Measurements from ENCODE around the gene PRPSAP1.
"Not testable (repeated sequence)": the region's sequence is repeated elsewhere in the genome, so short reads cannot be mapped to it uniquely, and the experiment has no call there.

Gene PRPSAP1

DNA sequence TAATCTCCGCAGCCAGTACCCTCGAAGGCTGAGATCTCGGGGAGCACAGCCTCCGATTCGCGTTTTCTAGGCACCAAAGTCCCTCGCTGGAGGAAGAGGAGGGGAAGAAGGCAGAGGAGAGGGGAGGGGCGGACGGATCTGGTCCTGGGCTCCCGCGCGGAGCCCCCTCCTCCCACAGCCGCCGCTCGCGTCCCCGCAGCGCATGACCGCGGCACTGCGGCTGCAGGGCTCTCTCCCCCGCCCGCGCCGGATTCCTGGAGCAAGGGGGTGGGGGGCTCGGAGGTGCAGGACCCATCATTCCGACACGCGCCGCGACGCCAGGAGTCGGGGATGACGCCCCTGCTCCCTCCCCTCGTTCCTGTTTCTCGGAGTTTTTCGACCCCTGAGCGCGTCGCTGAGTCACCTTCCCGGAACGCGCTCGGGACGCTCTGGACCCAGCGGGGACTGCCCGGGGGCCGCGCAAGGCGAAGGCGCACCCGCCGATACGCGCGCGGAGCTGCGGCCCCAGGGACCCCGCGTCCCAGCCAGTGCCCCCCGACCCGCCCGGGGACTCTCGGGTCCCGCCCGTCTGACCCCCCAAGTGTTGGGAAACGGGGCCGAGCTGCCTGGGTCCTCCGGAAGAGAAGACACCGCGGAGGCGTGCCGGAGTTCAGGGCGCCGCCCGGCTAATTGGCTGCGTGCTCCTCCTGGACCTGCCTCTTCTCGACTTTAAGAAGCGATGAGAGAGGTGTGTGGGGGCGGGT, 29.3 kb upstream of the PRPSAP1 start:
- no peak for DNase-seq

DNA sequence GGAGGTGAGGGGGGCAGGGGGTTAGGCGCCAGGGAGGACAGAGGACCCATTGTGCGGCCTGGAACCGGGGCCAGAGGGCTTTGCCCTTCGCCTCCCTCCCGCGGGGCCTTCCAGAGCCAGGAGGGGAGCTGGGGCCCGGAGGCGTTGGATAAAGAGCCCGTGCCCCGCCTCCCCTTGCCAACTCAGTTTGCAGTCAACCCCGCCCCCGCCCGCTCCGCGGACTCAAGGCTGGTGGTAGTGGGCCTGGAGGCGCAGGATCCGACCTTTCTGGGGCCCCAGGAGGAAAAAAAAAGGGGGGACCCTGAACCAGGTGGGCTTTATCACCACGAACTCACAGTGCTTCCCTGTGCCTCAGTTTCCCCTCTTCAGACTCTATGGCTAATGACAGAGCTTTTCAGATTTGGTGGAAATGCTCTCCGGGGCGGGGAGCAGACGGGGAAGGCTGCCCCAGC, 28.7 kb upstream of the PRPSAP1 start:
- no peak for DNase-seq

DNA sequence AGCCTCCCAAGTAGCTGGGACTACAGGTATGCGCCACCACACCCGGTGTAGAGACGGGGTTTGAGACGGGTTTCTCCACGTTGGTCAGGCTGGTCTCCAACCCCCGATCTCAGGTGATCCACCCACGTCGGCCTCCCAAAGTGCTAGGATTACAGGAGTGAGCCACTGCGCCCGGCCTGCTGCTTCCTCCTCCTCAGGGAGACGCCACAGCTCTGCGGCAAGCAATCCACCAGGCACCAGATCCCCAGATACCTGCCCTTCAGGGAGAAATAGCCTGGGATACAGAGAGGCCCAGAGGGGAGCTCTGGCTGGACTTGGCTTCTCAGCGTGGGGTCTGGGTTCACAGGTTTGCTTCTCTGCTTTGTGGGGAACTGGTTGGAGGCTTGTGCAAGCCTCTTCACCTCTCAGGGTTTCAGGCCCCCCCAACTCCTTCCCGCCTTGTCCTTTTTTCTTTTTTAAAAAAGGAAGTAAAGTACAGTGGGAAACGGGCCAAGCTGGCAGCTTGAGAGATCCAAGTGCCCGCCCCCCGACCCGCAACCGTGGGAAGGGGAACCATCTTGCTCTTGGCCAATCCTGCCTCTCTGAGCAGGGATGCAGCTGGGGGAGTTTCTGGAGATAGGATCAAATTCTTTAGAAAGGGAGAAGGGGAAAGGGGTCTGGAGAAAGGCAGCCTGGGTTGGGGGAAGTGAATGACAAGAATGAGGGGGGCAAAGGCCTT, 28.1 kb upstream of the PRPSAP1 start:
- no peak for DNase-seq

DNA sequence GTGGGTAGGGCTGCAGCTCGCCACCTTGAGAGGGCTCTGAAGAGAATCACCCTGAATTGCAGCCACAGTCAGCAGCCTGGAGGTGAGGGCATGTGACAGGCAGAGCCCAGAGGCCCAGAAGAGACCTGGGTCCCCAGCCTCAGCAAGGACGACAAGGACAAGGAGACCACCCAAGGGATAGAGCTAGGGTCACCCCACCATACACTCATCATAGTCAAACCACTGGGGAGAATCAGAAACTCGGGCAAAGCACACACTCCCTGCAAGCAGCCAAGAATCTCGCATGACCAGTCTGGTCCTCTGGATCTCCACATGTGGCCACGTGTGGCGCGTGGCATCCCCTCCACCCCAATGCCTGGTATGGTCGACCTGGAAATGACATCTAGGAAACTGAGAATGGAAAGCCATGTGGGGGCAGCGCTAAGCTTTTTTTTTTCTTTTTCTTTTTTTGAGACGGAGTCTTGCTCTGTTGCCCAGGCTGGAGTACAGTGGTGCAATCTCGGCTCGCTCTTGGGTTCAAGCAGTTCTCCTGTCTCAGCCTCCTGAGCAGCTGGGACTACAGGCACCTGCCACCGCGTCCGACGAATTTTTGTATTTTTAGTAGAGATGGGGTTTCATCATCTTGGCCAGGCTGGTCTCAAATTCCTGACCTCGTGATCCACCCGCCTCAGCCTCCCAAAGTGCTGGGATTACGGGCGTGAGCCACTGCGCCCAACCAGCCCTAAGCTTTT, 26.1 kb upstream of the PRPSAP1 start:
- DNase-seq = no peak

DNA sequence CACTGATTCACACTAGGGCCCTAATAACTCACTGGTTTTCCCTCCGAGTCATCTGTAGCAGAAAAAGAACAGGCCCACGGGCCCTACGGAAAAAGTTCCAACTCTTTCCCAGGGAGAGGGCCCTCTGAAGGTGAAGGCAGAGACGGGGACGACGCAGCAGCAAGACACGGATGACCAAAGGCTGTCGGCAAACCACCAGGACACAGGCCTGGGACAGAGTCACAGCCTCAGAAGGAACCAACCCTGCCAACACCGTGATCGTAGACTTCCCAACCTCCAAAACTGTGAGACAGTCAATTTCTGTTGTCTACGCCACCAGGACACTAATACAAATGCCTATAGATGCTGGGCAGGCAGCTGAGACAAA, 25.5 kb upstream of the PRPSAP1 start:
- DNase-seq = no peak

DNA sequence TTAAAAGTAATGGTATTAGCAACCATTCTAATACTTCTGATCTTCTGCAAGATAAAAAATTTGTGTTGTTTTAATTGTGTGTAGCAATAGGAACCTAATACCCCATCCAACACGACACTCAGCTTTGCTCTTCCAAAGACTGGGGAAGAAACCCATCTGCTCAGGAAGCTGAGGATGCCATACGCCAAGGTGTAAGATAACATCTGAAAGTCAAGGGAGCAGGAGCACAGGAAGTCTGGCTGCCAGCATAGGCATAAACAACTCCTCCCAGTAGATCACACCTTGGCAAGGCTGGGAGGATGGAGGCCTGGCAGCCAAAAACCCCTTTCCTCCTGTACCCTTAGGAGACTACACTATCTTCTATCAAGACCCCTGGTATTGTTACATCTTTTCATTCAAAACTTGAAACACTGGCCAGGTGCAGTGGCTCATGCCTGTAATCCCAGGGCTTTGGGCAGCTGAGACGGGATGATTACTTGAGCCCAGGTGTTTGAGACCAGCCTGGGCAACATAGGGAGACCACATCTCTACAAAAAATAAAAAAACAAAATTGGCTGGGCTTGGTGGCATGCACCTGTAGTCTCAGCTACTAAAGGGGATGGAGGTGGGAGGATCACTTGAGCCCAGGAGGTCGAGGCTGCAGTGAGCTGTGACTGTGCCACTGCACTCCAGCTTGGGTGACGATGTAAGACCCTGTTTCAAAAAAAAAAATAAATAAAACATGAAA, 25.0 kb upstream of the PRPSAP1 start:
- no peak for DNase-seq

DNA sequence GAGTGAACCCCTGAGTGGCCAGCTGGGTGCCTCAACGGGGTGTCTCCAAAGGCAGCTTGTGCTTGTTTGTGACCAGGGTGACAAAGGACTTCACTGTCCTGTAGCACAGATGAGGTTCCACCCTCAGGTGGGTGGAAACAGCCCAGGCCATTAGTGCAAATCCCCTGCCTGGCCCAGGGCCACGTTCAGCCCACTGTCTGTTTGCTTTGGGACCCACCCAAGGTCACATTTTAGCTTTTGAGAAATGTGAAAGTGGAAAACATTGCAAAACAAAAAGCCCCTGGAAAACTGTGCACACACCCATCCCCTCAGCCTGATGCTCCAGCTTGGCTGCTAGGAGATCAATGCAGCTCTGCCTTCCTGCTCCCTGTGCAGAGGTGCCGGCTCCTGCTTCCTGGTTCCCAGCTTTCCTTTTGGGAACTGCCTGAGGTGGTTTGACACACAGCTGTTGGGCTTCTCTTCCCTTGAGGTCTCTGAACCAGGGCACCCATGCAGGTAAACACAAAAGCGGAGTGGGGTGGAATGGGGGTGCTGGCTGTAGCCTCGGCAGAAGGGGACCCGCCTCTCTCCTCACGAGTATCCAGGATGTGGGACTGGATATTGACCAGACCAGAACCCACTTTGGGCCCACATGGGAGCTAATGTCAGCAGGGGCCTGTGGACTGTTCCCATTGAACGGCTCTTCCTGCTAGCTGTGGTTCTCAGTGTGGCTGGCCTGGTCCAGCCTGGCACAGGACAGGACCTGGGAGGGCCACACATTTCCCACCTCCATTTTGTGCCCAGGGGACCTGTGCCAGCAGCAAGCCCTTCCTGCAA, 22.8 kb upstream of the PRPSAP1 start:
- DNase-seq = no peak

DNA sequence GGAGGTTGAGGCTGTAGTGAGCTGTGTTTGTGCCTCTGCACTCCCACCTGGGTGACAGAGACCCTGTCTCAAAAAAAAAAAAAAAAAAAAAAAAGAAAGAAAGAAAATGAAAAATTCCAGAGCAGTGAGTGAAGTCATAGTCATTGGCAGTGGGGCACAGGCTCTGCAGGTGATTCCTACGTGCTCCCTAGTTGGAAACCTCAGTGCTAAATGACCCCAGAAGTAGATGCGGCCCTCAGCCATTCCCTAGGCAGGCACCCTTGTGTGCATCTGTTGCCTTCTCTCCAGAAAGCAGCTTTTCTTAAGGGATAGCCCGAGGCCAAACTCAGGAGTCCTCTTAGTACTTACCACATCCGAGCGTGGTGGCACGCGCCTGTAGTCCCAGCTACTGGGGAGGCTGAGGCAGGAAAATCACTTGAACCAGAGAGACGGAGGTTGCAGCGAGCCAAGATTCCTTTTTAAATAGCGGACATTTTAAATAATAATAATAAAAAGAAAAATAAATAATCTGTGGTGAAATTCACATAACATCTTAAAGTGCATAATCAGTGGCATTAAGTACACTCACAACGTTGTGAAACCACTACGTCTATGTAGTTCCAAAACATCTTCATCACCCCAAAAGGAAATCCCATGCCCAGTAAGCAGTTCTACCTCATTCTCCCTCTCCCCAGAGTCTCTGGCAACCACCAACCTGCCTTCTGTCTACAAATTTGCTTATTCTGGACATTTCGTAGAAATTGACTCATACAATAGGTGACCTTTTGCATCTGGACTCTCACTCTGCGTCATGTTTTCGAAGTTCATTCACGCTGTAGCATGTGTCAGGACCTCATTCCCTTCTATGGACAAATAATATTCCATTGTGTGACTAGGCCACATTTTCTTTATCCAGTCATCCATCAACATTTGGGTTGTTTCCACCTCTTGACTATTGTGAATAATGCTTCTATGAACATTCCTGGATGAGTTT, 18.2 kb upstream of the PRPSAP1 start:
- DNase-seq = no peak

DNA sequence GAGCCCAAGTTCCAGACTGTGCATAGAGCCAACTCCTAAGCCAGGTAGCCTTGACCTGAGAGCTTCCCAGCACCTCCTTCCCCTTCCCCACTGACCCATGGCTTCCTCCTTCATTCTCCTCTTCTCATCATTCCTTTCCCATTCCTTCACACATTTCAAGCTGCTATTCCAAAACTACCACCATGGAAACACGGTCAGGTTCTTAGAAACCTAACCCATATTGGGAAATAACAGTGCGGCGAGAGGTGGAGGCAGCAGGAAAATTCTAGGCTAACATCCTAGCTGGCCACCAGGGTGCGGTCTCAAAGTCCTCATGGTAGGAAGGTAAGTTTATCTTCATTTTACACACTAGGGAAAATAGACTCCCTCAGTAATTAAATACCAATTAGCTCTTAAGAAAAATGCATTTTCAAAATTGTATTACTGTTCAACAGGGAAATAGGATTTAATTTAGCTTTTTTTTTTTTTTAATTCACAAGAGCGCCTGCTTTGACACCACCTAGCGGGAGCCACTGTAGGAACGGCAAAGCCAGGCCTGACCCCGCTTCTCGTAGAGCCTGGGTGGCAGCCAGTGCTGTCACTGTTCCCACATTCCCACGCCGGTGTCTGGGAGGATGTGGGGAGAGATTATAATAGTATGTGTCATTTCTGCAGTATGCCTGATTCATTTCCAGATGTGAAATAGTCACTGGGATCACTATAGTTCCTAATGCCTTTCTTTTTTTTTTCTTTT, 16.7 kb upstream of the PRPSAP1 start:
- DNase-seq = no peak

DNA sequence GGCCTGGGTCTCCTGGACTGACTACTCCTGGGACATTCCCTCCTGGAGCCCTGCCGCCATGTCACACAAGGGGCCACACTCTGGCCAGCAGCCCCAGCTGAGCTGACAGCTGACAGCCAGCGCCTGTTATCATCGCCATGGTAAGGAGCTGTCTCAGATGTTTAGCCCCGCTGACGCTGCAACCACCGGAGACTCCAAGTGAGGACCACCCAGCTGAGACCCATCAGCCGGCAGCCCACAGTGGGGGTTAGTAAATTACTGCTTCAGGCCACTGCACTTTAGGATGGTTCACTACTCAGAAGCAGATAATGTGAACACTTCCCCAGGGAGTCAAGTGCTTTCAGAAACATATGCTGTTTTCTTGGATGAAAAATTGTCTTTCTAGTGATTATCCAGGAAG, 16.1 kb upstream of the PRPSAP1 start:
- DNase-seq = no peak

DNA sequence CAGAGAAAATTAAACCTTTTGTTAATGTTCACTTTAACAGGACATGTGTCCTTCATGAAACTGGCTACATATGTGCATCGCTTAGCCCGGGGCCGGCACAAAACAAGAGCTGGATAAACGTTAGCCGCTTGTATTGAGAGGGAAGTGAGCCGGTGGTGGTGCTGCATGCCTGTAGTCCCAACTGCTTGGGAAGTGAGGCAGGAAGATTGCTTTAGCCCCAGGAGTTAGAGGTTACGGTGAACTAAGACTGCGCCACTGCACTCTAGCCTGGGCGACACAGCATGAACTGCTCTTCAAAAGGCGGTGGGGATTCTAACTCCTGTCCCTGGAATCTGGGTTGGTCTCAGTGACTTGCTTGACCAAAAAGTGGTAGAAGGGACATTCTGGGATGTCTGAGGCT, 15.7 kb upstream of the PRPSAP1 start:
- DNase-seq = no peak

DNA sequence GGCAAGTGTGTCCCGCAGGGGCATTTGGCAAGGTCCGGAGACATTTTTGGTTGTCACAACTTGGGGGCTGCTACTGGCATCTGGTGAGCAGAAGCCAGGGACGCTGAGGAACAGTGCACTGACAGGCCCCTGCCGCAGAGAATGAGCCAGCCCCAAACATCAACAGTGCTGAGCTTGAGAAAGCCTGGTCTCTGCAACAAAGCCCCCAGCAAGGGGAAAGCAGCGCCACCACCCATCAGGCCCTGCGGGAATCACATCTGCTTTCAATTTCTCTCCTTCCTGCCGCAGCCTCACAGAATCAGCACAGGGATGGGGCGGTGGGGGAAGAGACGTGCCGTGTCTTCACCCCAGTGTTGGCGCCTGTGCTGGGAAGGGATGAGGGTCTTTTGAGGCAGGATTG, 14.8 kb upstream of the PRPSAP1 start:
- no peak for DNase-seq

DNA sequence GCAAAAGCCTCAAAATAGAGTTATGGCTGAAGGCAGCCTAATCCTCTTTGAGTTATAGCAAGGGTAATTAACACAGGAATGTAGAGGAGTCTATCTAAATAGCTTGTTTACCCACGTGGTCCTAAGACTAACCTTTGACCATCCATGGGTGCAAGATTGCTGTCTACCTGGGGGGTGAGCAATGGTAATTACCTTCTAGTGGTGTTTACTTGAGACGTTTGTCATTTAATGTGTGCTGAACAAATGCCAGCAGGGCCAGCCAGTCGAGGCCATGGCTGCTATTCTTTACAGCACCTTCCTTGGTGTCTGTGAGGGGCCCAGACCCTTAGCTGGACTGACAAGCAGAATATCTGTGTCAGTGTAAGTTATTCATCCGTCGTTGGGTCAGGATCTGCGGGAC, 13.9 kb upstream of the PRPSAP1 start:
- no peak for DNase-seq

DNA sequence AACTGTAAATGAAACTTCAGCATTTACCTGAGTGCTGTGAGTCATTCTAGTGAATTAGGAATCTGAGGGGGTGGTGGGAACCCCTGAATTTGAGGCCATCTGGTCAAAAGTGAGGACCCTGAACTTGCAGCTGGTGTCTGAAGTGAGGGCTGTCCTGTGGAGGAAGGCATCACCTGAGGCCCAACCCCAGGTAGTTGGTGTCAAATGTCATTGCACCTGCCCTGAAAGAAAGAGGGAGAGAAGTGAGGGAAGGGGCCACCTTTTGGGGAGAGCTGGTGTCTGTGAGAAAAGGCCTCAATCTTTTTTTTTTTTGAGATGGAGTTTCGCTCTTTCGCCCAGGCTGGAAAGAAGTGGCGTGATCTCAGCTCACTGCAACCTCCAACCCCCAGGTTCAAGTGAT, 12.5 kb upstream of the PRPSAP1 start:
- DNase-seq = no peak

DNA sequence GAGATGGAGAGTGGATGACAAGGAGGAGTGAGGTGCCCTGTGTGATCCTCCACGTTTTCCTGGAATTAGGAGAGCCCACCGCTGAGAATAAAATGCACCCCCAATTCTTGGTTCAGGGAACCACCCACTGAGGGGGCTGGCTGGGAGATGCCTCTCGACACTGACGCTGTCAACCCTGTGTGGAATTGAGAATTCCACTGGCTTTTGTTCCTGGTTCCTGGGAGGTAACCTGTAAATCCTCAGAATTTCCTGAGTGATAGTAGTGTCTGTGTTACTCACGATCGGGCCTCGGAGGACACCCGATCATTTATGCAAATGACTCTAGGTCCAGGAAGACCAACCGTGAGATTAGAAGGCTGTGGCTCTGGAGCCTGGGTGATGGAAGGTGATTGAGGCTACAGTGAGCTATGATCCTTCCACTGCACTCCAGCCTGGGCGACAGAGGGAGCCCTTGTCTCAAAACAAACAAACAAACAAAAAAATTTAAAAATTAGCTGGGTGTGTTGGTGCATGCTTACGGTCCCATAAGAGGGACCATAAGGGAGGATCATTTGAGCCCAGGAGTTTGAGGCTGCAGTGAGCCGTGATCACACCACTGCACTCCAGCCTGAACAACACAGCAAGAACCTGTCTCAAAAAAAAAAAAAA, 11.7 kb upstream of the PRPSAP1 start:
- DNase-seq = no peak

DNA sequence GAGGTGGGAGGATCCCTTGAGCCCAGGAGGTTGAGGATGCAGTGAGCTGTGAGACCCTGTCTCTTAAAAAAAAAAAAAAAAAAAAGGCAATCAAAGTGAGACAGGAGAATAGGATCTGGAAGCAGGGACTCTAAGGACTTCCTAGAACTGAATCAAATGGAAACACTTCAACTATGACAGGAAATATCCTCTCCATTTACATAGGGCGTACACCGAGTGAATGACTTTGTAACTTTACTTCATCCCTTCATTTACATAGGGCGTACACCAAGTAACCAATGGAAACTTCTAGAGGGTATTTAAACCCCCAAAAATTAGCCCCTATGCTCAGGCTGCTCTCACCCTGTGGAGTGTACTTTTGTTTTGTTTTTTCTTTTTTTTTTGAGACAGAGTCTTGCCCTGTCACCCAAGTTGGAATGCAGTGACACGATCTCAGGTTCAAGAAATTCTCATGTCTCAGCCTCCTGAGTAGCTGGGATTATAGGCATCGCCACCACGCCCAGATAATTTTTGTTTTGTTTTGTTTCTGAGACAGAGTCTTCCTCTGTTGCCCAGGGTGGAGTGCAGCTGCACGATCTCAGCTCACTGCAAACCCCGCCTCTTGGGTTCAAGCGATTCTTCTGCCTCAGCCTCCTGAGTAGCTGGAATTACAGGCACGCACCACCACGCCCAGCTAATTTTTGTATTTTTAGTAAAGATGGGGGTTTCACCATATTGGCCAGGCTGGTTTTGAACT, 9.6 kb upstream of the PRPSAP1 start:
- DNase-seq = no peak

DNA sequence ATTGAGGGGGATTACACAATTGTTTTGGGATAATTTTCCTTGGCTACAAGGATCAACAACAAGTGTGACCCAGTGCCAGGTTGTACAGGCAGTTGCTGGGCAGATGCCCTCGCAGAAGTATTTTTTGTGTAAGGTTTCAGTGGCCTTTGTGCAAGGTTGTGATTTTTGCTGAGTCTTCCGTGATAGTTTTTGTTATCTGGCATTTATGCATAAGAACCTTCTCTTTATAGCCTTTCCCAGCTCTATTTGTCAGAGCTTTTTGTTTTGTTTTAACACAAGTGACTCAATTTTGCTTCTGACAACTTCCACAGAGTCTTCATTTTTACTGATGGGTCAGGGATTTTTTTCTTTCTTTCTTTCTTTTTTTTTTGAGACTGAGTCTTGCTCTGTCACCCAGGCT, 6.7 kb upstream of the PRPSAP1 start:
- no peak for DNase-seq

DNA sequence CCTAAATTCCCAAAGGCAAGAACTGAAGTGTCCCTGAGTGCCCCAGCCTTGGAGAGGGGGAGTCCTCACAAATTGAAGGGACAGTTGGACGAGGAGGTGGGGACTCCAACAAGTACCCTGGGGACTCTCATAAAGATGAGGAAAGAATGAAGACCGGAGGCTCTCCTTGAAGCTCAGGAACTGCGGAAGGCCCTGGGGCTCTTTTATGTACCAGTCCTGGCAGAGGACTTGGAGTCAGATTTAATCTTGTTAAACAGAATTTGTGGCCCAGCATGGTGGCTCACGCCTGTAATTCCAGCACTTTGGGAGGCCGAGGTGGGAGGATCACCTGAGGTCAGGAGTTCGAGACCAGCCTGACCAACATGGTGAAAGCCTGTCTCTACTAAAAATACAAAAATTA, 6.1 kb upstream of the PRPSAP1 start:
- DNase-seq = not testable (repeated sequence)

DNA sequence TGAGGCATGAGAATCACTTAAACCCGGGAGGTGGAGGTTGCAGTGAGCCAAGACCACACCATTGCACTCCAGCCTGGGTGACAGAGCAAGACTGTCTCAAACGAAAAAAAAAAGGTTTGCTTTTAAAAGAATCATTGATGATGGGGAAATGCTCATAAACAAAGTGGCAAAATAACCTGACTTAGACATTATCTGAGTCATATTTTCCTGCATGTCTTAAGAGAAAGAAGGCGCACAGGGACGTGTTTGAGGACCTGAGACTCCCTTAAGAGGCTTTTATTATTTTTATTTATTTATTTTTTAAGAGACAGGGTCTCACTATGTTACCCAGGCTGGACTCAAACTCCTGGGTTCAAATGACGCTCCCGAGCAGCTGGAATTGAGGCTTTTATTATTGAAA, 5.7 kb upstream of the PRPSAP1 start:
- DNase-seq = no peak
